K562 (cell line): Measurements from ENCODE around the gene GRIA4. TPM values are rescaled to one million over a fixed set of nuclear protein-coding genes. Genes with fewer than 3 reads are reported as not detected.

ENCODE experiments used
- ATAC-seq: fragments of 200-7000 bp; cut with Tn5 transposase; 3 replicates; pipeline ENCODE4 v1.9.1; 2020; ENCODE audit warnings: moderate library complexity
- BruUV-seq: library from RNA; stranded (reverse); fragments of 400-500 nt; replicated peaks from 2 replicates; lab custom pipeline; 2021; lab: Mats Ljungman, UMichigan
- CTCF ChIA-PET: fragments of 300-600 bp; formaldehyde crosslinking; extraction: SDS; loops from one replicate; lab custom pipeline; 2021; ENCODE audit warnings: low intra/inter-chr PET ratio; lab: Yijun Ruan, JAX
- POLR2A ChIA-PET: fragments of 300-600, 350-650 bp; sonication (Branson Sonifier 250); formaldehyde crosslinking; extraction: SDS; loops from one replicate; lab custom pipeline; 2021; ENCODE audit warnings: antibody characterized with exemption, inconsistent platforms; lab: Yijun Ruan, JAX
- DNase-seq, 4 experiments: peaks; one replicate each; pipeline versions ENCODE4 v3.0.0 to v3.0.0-alpha.2; 2011 to 2018; ENCODE audit warnings: low spot score in 3 of 4, mixed read lengths in 3 of 4; ENCODE audit errors: extremely low read depth in 1 of 4
- FAIRE-seq: peaks from 2 replicates; lab custom pipeline; 2011; peaks lifted over from hg19 to GRCh38; lab: Jason Lieb, UNC
- H2AFZ ChIP-seq: 2 replicates; pipeline ENCODE4 v1.6.0; 2011; ENCODE audit warnings: low read depth, low read length, control low read depth, inconsistent platforms
- H3K27ac ChIP-seq: fragments of 200-600 bp; 3 replicates; pipeline ENCODE4 v1.8.0; 2011; ENCODE audit warnings: low read depth, mild to moderate bottlenecking, control low read depth, inconsistent platforms, low read length, moderate library complexity, mixed read lengths; ENCODE audit errors: extremely low read depth
- H3K27me3 ChIP-seq, 2 experiments: fragments of 300-600 bp in 1 of 2; 2 replicates in 1 of 2; 3 replicates in 1 of 2; pipeline versions ENCODE4 v1.6.0 to v1.8.0; 2011; ENCODE audit warnings: inconsistent platforms in 2 of 2, low read length in 2 of 2, mild to moderate bottlenecking in 1 of 2, mixed read lengths in 1 of 2, moderate library complexity in 1 of 2; ENCODE audit not compliant: control insufficient read depth in 2 of 2, insufficient read depth in 2 of 2
- H3K36me3 ChIP-seq: fragments of 300-600 bp; 3 replicates; pipeline ENCODE4 v1.8.0; 2011; ENCODE audit warnings: mild to moderate bottlenecking, low read length, inconsistent platforms; ENCODE audit not compliant: control insufficient read depth, insufficient read depth
- H3K4me1 ChIP-seq, 2 experiments: fragments of 200-600 bp in 1 of 2; replicated peaks in 1 of 2; 2 replicates in 1 of 2; 3 replicates in 1 of 2; pipeline versions ENCODE4 v1.5.1 to v1.8.0; 2011; ENCODE audit warnings: inconsistent platforms in 2 of 2, low read length in 2 of 2, mild to moderate bottlenecking in 1 of 2, mixed read lengths in 1 of 2, moderate library complexity in 1 of 2; ENCODE audit not compliant: control insufficient read depth in 2 of 2, insufficient read depth in 2 of 2
- H3K4me2 ChIP-seq: 2 replicates; pipeline ENCODE4 v1.6.1; 2011; ENCODE audit warnings: low read length, control low read depth, inconsistent platforms, mixed read lengths; ENCODE audit not compliant: insufficient read depth
- H3K4me3 ChIP-seq: fragments of 200-600 bp; sonication (generic), shearing (Covaris generic); 2 replicates; pipeline ENCODE4 v1.5.1; 2016; ENCODE audit warnings: control low read depth, inconsistent platforms
- H3K79me2 ChIP-seq: fragments of 200-600 bp; 3 replicates; pipeline ENCODE4 v1.8.0; 2011; ENCODE audit warnings: low read length, inconsistent platforms; ENCODE audit not compliant: control insufficient read depth, insufficient read depth
- H3K9ac ChIP-seq, 2 experiments: 2 replicates each; pipeline versions ENCODE4 v1.6.0 to v1.6.1; 2011; ENCODE audit warnings: low read depth in 2 of 2, low read length in 2 of 2, control low read depth in 1 of 2, inconsistent platforms in 1 of 2, mild to moderate bottlenecking in 1 of 2, mixed read lengths in 1 of 2; ENCODE audit not compliant: insufficient read depth in 1 of 2
- H3K9me1 ChIP-seq: one replicate; pipeline ENCODE4 v1.6.0; 2011; ENCODE audit warnings: inconsistent platforms, mild to moderate bottlenecking, low read length, moderate library complexity; ENCODE audit not compliant: control insufficient read depth, insufficient read depth
- H3K9me3 ChIP-seq: replicated peaks from 2 replicates; pipeline ENCODE4 v1.5.1; 2011; ENCODE audit warnings: low read depth, low read length, inconsistent platforms; ENCODE audit not compliant: control insufficient read depth, insufficient read depth
- H4K20me1 ChIP-seq: replicated peaks from 2 replicates; pipeline ENCODE4 v1.6.1; 2011; ENCODE audit warnings: low read length, inconsistent platforms, mixed read lengths; ENCODE audit not compliant: control insufficient read depth, insufficient read depth
- HBP1 ChIP-seq: fragments of 450-650 bp; formaldehyde crosslinking; IDR thresholded peaks from 2 replicates; pipeline ENCODE4 v1.4.0; 2022; ENCODE audit warnings: missing genetic modification characterization
- HMBOX1 ChIP-seq: sonication (generic); IDR thresholded peaks from 2 replicates; pipeline ENCODE4 v1.6.1; 2016
- NRF1 ChIP-seq, 2 experiments: fragments of 450-650 bp; IDR thresholded peaks in 1 of 2; conservative IDR thresholded peaks in 1 of 2; 2 replicates each; pipeline ENCODE4 v1.6.1; 2014; ENCODE audit warnings: mild to moderate bottlenecking in 2 of 2
- PRDM10 ChIP-seq: fragments of 450-650 bp; IDR thresholded peaks from 2 replicates; pipeline ENCODE4 v1.6.1; 2018; ENCODE audit not compliant: partially characterized antibody
- PURB ChIP-seq: sonication (generic); formaldehyde crosslinking; IDR thresholded peaks from 2 replicates; pipeline ENCODE4 v1.9.0; 2021; ENCODE audit warnings: low read depth, mild to moderate bottlenecking, missing genetic modification reagents
- SFPQ ChIP-seq: fragments of 200-400 bp; formaldehyde crosslinking; IDR thresholded peaks from 2 replicates; pipeline ENCODE4 v1.6.1; 2017; ENCODE audit warnings: mild to moderate bottlenecking, low read depth, low read length, moderate library complexity
- ZNF436 ChIP-seq: fragments of 250-450, 450-650 bp; sonication (Bioruptor Pico); formaldehyde crosslinking; IDR thresholded peaks from 2 replicates; pipeline ENCODE4 v1.7.0; 2020; ENCODE audit warnings: mild to moderate bottlenecking
- ZNF609 ChIP-seq: sonication (generic); formaldehyde crosslinking; IDR thresholded peaks from 2 replicates; pipeline ENCODE4 v1.8.1; 2023; ENCODE audit warnings: missing genetic modification reagents, mild to moderate bottlenecking, borderline replicate concordance
- ZNF75A ChIP-seq: fragments of 450-650 bp; formaldehyde crosslinking; IDR thresholded peaks from 2 replicates; pipeline ENCODE4 v1.4.0; 2020; ENCODE audit warnings: mild to moderate bottlenecking
- in situ Hi-C: fragments of 300-500 bp; cut with MboI; formaldehyde crosslinking; loops from 4 replicates; pipeline ENCODE4 v1.15.0; 2018; ENCODE audit warnings: inconsistent platforms, mixed read lengths
- intact Hi-C: fragments of 100-400 bp; cut with micrococcal nuclease; formaldehyde crosslinking; loops from 2 replicates; pipeline ENCODE4 v1.14.2; 2022
- polyA plus RNA-seq, 8 experiments: library from polyadenylated mRNA; depleted of rRNA in 4 of 8; stranded (reverse) in 5 of 8; unstranded in 3 of 8; fragments of >200 nt; fragmentation: Nextera tagmentation in 2 of 8; fragmentation: Illumina TruSeq in 1 of 8; extraction: Ambion mirVana in 2 of 8; extraction: Trizol in 1 of 8; gene quantifications; 2 replicates each; pipeline versions ENCODE4 v1.2.1 to v1.2.3, GENCODE V29; 2011 to 2014; ENCODE audit warnings: inconsistent platforms in 1 of 8, missing spikeins in 1 of 8
- total RNA-seq, 7 experiments: library from RNA; depleted of rRNA in 6 of 7; stranded (reverse); fragments of >200 nt in 6 of 7; fragmentation: Illumina TruSeq in 2 of 7; extraction: Trizol in 2 of 7; gene quantifications; 2 replicates each; pipeline versions ENCODE4 v1.2.1 to v1.2.3, GENCODE V29; 2011 to 2021; ENCODE audit warnings: low replicate concordance in 1 of 7

Gene GRIA4
- total and polyA plus RNA-seq, 9 of the 15 experiments (the other 6 are each of a cell fraction or from before 2014, with no cell fraction given): not detected

- Histone ChIP-seq H3K36me3 (no peaks in the 10 kb centered on the region), H3K27ac (no peak overlapping the region), H3K27me3 (no peaks in the 10 kb centered on the region), H4K20me1 (no peaks in the 10 kb centered on the region), H3K79me2 (no peaks in the 10 kb centered on the region), H3K4me3 (no peak overlapping the region), H3K4me2 (no peak overlapping the region), H3K9me1 (no peaks in the 10 kb centered on the region), H3K4me1 (no peaks in the 10 kb centered on the region), H3K9me3 (no peaks in the 10 kb centered on the region), H2AFZ (no peak overlapping the region), H3K9ac (no peak overlapping the region)
- ChIA-PET CTCF (no interaction called here), POLR2A (no interaction called here)
- intact Hi-C loops (no loop called here), in situ Hi-C loops (no loop called here)
- DNase-seq (no peak), FAIRE-seq (no peak), ATAC-seq (no peak)
- no TSS peak for BruUV-seq
- no peak for TF ChIP-seq PURB
- no peak for TF ChIP-seq ZNF609 (CRISPR knock-in tag)
- no peak for TF ChIP-seq NRF1 (conservative IDR thresholded peaks at IDR 0.05 in 1 of 2, IDR thresholded peaks at IDR 0.05 in 1 of 2)
- TF ChIP-seq PRDM10: no peak
- no peak for TF ChIP-seq HMBOX1
- TF ChIP-seq ZNF436: no peak
- no peak for TF ChIP-seq ZNF75A (CRISPR knock-in tag)
- TF ChIP-seq HBP1 (CRISPR knock-in tag): no peak
- TF ChIP-seq SFPQ: no peak
Observed at GRCh38 chr11:105767931-105768330, 158.1 kb downstream of the GRIA4 start.
